Right lobe of liver (tissue), 5 donors: ENCODE measurements around the gene COQ8B. TPM values are rescaled to one million over a fixed set of nuclear protein-coding genes. Genes with fewer than 3 reads are reported as not detected.

Source experiments
- small RNA-seq, 2 experiments: library from RNA; depleted of rRNA; stranded (forward); fragments of <200 nt; gene quantifications; one replicate each; pipeline ENCODE3, GENCODE V24; 2016
- total RNA-seq, 6 experiments: library from RNA; depleted of rRNA in 2 of 6; stranded (reverse); fragments of >200 nt in 2 of 6; fragmentation: NEBNext Ultra II Directional in 3 of 6; extraction: Animal tissue kit (Norgen Biotek cat#: 25700) in 3 of 6; gene quantifications; one replicate each; pipeline versions ENCODE4 v1.1.0 to v1.2.4, GENCODE V29; 2016 to 2023
- donor health status: DM: no; HTN: no; CAD: no.
- donor health status: DM: no; HTN: no; CAD: no.
- donor health status: DM: no; HTN: yes; CAD: no.
- donor health status: DM: no; HTN: yes; CAD: no.

COQ8B gene
- total RNA-seq, 6 experiments from 2014 or later, result 15.1 to 30.6 (median 25.6) TPM

Small RNA genes within 50 kb of the gene (small RNA-seq; reads per million reads assigned to genes)
- gene RNU6-195P, result 0 reads per million in 2 experiments

Other genes with a start within 250 kb of the COQ8B start
- 1 to 10 TPM in 1 of 6 experiments, under 1 TPM in 5; 0.44 to 1.6 (median 0.65) TPM for gene SPTBN4, start 249.9 kb downstream of the COQ8B start, total RNA-seq
- 10 to 100 TPM; 16.1 to 29.0 (median 22.4) TPM for gene SHKBP1, start 140.0 kb downstream of the COQ8B start, total RNA-seq
- gene LTBP4, start 115.5 kb downstream of the COQ8B start, total RNA-seq, result 10 to 100 TPM; 19.3 to 40.8 (median 34.4) TPM
- gene NUMBL, start 26.2 kb downstream of the COQ8B start, total RNA-seq, result 10 to 100 TPM in 3 of 6 experiments, 1 to 10 TPM in 3; 6.1 to 19.6 (median 10.5) TPM
- 10 to 100 TPM in 3 of 6 experiments, 1 to 10 TPM in 3; 6.8 to 19.7 (median 11.1) TPM for gene ITPKC, start 226 bp upstream of the COQ8B start, total RNA-seq
- 10 to 100 TPM in 2 of 6 experiments, 1 to 10 TPM in 4; 2.9 to 11.2 (median 4.4) TPM for gene ACTMAP, start 33.6 kb upstream of the COQ8B start, total RNA-seq
- 10 to 100 TPM; 21.4 to 33.1 (median 24.7) TPM for gene SNRPA, start 34.3 kb upstream of the COQ8B start, total RNA-seq
- 1 to 10 TPM in 2 of 6 experiments, under 1 TPM in 1, not detected in 3; 0.86 to 1.9 (median 1.1) TPM for gene MIA, start 58.6 kb upstream of the COQ8B start, total RNA-seq
- 10 to 100 TPM in 3 of 6 experiments, 1 to 10 TPM in 3; 6.4 to 17.2 (median 10.2) TPM for gene RAB4B, start 61.4 kb upstream of the COQ8B start, total RNA-seq
- gene EGLN2, start 82.3 kb upstream of the COQ8B start, total RNA-seq, result 10 to 100 TPM; 34.5 to 47.0 (median 37.4) TPM
- gene CYP2A6, start 133.6 kb upstream of the COQ8B start, total RNA-seq, result 1,000 to 10,000 TPM in 3 of 6 experiments, 100 to 1,000 TPM in 1, 10 to 100 TPM in 2; 73.6 to 3,618 (median 1,239) TPM
- gene CYP2A7, start 165.3 kb upstream of the COQ8B start, total RNA-seq, result 1,000 to 10,000 TPM in 1 of 6 experiments, 100 to 1,000 TPM in 2, 10 to 100 TPM in 1, 1 to 10 TPM in 2; 2.5 to 2,068 (median 134) TPM